Loucy (cell line): ENCODE results near the gene PPCS.

Experiments
- EZH2phosphoT487 ChIP-seq: fragments of 200-600 bp; IDR thresholded peaks from 2 replicates; pipeline ENCODE4 v1.6.1; 2018; ENCODE audit warnings: antibody characterized with exemption, mild to moderate bottlenecking, moderate library complexity, borderline replicate concordance
- TF ChIP-seq, protein P1 (sequence below): fragments of 200-600 bp; sonication (generic); conservative IDR thresholded peaks from 2 replicates; pipeline ENCODE4 v1.5.1; 2014; ENCODE audit warnings: mild to moderate bottlenecking, antibody characterized with exemption, low read length

DNA sequence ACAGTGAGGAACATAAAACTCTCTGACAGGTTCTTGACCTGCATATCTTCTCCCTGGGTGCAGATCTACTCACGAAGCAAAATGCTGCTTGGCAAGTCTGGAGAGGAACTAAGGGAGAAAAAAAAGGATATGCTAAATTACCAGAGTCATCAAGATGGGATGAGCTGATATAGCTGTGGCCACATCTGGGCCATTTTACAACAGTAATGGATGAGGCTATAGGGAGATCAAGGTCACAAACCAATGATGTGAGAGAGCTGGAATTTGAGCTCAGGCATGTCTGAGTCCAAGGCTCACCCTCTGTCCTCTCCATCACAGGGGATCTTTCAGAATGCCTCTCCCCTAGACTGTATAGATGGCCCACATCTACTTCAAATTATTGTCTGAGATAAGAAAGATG lies 26.7 kb upstream of the PPCS start:
- TF ChIP-seq, protein P1, sequence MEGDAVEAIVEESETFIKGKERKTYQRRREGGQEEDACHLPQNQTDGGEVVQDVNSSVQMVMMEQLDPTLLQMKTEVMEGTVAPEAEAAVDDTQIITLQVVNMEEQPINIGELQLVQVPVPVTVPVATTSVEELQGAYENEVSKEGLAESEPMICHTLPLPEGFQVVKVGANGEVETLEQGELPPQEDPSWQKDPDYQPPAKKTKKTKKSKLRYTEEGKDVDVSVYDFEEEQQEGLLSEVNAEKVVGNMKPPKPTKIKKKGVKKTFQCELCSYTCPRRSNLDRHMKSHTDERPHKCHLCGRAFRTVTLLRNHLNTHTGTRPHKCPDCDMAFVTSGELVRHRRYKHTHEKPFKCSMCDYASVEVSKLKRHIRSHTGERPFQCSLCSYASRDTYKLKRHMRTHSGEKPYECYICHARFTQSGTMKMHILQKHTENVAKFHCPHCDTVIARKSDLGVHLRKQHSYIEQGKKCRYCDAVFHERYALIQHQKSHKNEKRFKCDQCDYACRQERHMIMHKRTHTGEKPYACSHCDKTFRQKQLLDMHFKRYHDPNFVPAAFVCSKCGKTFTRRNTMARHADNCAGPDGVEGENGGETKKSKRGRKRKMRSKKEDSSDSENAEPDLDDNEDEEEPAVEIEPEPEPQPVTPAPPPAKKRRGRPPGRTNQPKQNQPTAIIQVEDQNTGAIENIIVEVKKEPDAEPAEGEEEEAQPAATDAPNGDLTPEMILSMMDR = no peak
- TF ChIP-seq EZH2phosphoT487 = no peak
